ENCODE data around the gene EWSR1.
A peak's percentile ranks its signal among the peaks of the same experiment; 100 is the strongest.

EWSR1 gene

GRCh38 chr22:29225422-29226090 is 42.5 kb upstream of the EWSR1 start:
- H3K9me3 ChIP-seq (ENCODE audit: insufficient read depth, low read length, severe bottlenecking), result no peaks in the 10 kb centered on the region
- H3K4me1 ChIP-seq (ENCODE audit: insufficient read depth, low read length), result no peaks in the 10 kb centered on the region
- H3K4me3 ChIP-seq (ENCODE audit: low read depth in 1 of 2, low read length in 2 of 2), result no peak overlapping the region
- H2AFZ ChIP-seq (ENCODE audit: low read depth, low read length), result no peak overlapping the region
- no peak overlapping the region for H3K9ac ChIP-seq (ENCODE audit: low read depth, low read length)
- no peaks in the 10 kb centered on the region for H3K79me2 ChIP-seq (ENCODE audit: insufficient read depth, low read length)
- no peaks in the 10 kb centered on the region for H4K20me1 ChIP-seq (ENCODE audit: insufficient read depth, low read length)
- peaks cover 18% of the 10 kb centered on the region for H3K36me3 ChIP-seq (ENCODE audit: insufficient read depth, low read length)
- no peak for TF ChIP-seq EZH2 (IDR thresholded peaks at IDR 0.05; ENCODE audit: borderline replicate concordance, low read depth, low read length, severe bottlenecking)
- TF ChIP-seq, protein P1, sequence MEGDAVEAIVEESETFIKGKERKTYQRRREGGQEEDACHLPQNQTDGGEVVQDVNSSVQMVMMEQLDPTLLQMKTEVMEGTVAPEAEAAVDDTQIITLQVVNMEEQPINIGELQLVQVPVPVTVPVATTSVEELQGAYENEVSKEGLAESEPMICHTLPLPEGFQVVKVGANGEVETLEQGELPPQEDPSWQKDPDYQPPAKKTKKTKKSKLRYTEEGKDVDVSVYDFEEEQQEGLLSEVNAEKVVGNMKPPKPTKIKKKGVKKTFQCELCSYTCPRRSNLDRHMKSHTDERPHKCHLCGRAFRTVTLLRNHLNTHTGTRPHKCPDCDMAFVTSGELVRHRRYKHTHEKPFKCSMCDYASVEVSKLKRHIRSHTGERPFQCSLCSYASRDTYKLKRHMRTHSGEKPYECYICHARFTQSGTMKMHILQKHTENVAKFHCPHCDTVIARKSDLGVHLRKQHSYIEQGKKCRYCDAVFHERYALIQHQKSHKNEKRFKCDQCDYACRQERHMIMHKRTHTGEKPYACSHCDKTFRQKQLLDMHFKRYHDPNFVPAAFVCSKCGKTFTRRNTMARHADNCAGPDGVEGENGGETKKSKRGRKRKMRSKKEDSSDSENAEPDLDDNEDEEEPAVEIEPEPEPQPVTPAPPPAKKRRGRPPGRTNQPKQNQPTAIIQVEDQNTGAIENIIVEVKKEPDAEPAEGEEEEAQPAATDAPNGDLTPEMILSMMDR (IDR thresholded peaks at IDR 0.05; ENCODE audit: borderline replicate concordance, extremely low read depth, low read length, poor library complexity, severe bottlenecking), result no peak
- DNase-seq (no peak), ATAC-seq (ENCODE audit: insufficient read depth, low read depth) (peak; percentile 45; the same call in 2 of the 3 replicates)
- no peaks in the 10 kb centered on the region for H3K27me3 ChIP-seq (ENCODE audit: insufficient read depth, low read length, poor library complexity)
- no peak overlapping the region for H3K4me2 ChIP-seq (ENCODE audit: insufficient read depth, low read length)
- no peak overlapping the region for H3K27ac ChIP-seq (ENCODE audit: low read length)

GRCh38 chr22:29226351-29226981 is 41.6 kb upstream of the EWSR1 start:
- TF ChIP-seq, protein P1 (IDR thresholded peaks at IDR 0.05; ENCODE audit: borderline replicate concordance, extremely low read depth, low read length, poor library complexity, severe bottlenecking), result no peak
- no peak for TF ChIP-seq EZH2 (IDR thresholded peaks at IDR 0.05; ENCODE audit: borderline replicate concordance, low read depth, low read length, severe bottlenecking)
- Histone ChIP-seq H3K4me3 (ENCODE audit: low read depth in 1 of 2, low read length in 2 of 2) (no peak overlapping the region), H3K36me3 (ENCODE audit: insufficient read depth, low read length) (peaks cover 18% of the 10 kb centered on the region), H3K9me3 (ENCODE audit: insufficient read depth, low read length, severe bottlenecking) (no peaks in the 10 kb centered on the region), H3K9ac (ENCODE audit: low read depth, low read length) (no peak overlapping the region), H2AFZ (ENCODE audit: low read depth, low read length) (no peak overlapping the region), H3K27ac (ENCODE audit: low read length) (no peak overlapping the region), H3K4me1 (ENCODE audit: insufficient read depth, low read length) (no peaks in the 10 kb centered on the region), H3K79me2 (ENCODE audit: insufficient read depth, low read length) (no peaks in the 10 kb centered on the region), H3K27me3 (ENCODE audit: insufficient read depth, low read length, poor library complexity) (no peaks in the 10 kb centered on the region), H4K20me1 (ENCODE audit: insufficient read depth, low read length) (no peaks in the 10 kb centered on the region), H3K4me2 (ENCODE audit: insufficient read depth, low read length) (no peak overlapping the region)
- no peak for ATAC-seq (ENCODE audit: insufficient read depth, low read depth)
- no peak for DNase-seq

- peak overlapping the region; percentile 30; the same call in 1 of the 2 replicates for H3K27ac ChIP-seq (ENCODE audit: low read length)
- ATAC-seq (ENCODE audit: insufficient read depth, low read depth) (peak; percentile 15; the same call in 1 of the 3 replicates), DNase-seq (no peak)
- no peaks in the 10 kb centered on the region for H4K20me1 ChIP-seq (ENCODE audit: insufficient read depth, low read length)
- H3K4me3 ChIP-seq (ENCODE audit: low read depth in 1 of 2, low read length in 2 of 2), result no peak overlapping the region
- no peaks in the 10 kb centered on the region for H3K4me1 ChIP-seq (ENCODE audit: insufficient read depth, low read length)
- H2AFZ ChIP-seq (ENCODE audit: low read depth, low read length), result no peak overlapping the region
- H3K9me3 ChIP-seq (ENCODE audit: insufficient read depth, low read length, severe bottlenecking), result no peaks in the 10 kb centered on the region
- H3K79me2 ChIP-seq (ENCODE audit: insufficient read depth, low read length), result no peaks in the 10 kb centered on the region
- H3K9ac ChIP-seq (ENCODE audit: low read depth, low read length), result no peak overlapping the region
- H3K27me3 ChIP-seq (ENCODE audit: insufficient read depth, low read length, poor library complexity), result no peaks in the 10 kb centered on the region
- H3K4me2 ChIP-seq (ENCODE audit: insufficient read depth, low read length), result no peak overlapping the region
- H3K36me3 ChIP-seq (ENCODE audit: insufficient read depth, low read length), result peaks cover 22% of the 10 kb centered on the region
- TF ChIP-seq, protein P1 (IDR thresholded peaks at IDR 0.05; ENCODE audit: borderline replicate concordance, extremely low read depth, low read length, poor library complexity, severe bottlenecking), result no peak
Measured at GRCh38 chr22:29230972-29231875, 36.8 kb upstream of the EWSR1 start.

Measured in DND-41 (cell line).